Measurements from ENCODE around the gene ALOX5AP. TPM values are rescaled to one million over a fixed set of nuclear protein-coding genes. Genes with fewer than 3 reads are reported as not detected.
"Not testable (repeated sequence)": the region's sequence is repeated elsewhere in the genome, so short reads cannot be mapped to it uniquely, and the experiment has no call there.

The ALOX5AP gene
- total RNA-seq, 1 donor from 2014 or later = not detected

DNA sequence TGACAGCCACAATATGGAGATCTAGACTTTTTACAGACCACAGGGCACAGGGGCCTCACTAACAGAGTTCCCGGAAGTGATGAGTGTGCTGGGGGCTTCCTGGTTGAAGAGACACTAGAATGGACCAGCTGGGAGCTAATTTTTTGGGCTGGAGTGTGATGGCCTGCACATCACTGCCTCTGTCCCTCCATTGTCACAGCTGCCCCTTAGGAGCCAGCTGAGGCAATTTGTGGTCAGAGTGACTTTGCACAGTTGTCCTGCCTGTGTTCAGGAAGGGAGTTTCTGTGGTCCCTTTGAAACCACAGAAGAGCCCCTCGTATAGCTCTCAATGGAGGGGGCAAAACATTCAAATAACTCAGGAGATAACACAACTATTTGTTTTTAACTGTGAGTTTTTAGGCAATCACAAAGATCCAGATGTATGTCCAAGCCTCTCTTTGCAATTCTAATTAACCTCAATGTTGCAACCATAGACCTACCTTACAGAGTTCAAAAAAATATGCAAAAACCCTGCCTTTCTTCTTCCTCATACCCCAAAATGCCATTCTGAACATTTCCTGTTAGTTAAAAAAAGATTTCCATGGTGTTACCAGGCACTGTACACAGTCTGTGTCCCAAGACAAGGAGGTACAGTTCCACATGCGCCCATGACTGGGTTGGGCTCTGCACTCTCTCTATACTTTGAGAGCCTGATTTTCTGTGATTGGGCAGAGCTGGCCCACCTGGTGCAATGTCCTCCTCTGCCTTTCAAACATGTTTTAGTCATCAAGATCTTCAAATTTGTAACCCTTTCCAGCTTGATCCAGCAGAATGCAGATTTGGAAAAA lies 2.4 kb downstream of the ALOX5AP start:
- no peak for DNase-seq (ENCODE audit: low read depth in 2 of 2)

DNA sequence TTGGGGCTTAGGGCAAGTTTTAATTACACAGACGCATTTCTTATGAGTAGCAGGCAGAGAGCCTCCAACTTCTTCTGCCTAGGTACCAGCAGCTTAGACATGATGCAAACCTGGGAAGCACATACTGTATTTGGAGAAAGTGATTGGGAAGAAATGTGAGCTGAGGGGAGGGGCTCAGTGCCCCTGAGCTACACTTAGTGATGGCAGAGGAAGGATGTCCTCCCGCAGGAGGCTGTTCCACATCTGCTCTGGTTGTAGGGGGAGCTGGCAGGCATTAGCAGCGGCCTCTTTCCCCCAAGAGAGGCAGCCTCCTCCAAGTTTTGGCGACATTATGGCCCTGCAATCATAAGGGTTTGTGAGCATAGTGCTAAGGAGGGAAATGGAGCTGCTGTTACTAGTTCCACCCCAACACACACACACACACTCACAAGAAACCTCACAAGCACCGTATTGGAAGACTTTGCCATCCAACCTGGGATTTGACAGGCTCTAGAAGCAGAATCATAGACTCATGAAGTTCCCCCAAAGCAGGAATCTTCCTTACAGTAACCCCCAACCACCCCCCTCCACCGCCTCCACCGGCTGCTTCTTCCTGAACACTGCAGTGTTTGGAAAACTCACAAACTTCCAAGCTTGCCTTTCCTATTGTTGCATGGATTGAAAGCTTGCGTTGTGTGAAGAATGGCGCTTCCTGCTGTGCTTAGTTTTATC lies 3.3 kb downstream of the ALOX5AP start:
- DNase-seq (ENCODE audit: low read depth in 2 of 2) = peak; percentile 18 to 56

DNA sequence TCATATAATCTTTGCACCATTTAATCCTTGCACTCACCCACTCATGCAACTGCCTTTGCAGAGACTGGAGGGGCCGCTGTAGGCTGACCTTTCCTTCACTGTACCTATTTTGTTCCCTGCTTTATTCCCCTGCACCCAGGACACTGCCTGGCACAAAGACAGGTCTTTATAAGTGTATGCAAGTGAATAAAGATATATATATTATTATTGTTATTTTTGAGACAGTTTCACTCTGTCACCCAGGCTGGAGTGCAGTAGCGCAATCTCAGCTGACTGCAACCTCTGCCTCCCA lies 3.8 kb downstream of the ALOX5AP start:
- DNase-seq (ENCODE audit: low read depth in 2 of 2) = no peak

DNA sequence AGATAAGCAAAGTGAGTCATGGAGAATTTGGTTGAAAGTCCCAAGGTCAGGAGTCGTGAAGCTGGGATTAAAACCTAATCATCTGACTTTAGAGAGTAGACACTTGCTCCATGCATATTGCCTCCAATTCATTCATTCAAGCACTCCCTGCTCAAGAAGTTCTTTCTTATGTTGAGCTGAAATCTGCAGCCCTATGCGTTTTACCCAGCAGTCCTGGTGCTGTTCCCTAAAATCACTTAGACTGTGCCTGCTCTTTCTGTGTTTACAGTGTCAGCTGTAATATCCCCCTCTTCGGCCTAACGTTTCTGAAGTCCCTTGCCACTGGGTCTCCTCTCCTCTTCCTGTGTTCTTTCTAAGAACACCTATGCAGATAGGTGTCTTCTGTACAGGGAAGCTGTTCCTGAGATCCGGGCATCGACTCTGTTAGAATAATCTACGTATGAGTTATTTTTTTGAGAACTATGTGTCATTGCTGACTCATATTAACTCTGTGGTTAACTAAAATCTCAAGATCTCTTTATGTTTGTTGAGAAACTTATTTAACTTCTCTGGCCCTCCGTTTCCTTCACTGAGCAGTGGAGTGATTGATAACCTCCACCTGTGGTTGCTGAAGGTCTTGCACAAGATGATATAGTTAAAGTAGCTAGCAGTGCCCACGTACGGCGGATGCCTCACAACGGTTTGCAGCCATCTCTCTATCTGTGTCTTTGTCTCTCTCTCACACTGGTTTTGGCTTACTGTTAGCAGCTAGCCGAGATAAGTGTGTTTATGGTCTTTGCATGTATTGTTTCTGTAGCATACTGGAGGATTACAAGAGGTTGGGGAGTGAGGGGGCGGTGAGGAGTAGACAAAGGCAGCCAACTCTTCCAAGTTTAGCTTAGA lies 4.7 kb downstream of the ALOX5AP start:
- DNase-seq (ENCODE audit: low read depth in 2 of 2) = peak in 1 of 2 donors; percentile 72

DNA sequence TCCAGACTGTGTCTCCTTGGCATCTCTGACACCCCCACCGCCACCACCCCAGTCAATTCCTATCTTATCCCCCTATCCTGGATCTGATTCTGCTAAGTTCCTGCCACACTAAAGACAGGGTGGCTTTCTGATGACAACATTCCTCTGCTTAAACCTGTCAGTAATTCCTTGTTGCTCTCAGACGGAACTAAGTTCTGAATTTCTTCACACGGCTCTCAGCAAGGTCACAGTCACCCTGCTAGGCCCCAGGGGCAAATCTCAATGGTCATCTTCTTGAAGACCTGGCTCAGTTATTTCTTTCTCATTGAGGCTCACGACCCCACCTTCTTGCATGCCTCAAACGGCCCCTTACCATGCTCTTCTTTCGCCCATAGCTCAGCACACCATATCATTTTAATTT lies 7.6 kb downstream of the ALOX5AP start:
- DNase-seq (ENCODE audit: low read depth in 2 of 2) = no peak

DNA sequence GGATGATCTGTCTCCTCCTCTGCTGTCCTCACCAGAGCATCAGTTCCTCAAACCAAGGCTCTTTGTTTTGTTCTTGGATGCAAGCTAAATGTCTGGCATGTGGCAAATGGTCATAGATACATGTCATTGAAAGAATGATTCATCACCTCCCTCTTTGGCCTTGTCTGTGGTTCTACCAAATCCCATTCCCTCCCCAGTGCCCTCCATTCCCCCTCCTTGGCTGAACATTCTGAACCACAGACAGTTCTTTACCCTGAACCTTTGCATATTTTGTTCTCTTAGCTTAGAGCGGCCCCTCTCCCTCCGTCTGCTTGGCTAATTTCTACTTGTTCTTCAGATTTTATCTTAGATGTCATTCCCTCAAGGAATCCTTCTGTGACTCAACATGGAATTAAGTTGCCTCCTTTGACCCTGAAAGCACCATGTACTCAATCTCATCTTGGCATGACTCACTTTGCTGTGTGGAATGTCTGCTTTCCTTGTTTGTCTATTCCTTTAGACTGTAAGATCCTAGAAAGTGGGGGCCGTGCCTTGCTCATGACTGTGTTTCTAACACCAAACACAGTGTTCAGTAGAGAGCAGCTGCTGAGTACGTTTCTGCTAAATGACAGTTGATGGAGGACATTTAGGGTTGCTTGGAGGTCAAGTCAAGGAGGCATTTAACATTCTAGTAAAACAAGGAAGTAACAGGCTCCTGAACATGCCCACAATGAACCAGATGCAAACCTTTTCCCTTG lies 8.1 kb downstream of the ALOX5AP start:
- DNase-seq (ENCODE audit: low read depth in 2 of 2) = peak in 1 of 2 donors; percentile 95

DNA sequence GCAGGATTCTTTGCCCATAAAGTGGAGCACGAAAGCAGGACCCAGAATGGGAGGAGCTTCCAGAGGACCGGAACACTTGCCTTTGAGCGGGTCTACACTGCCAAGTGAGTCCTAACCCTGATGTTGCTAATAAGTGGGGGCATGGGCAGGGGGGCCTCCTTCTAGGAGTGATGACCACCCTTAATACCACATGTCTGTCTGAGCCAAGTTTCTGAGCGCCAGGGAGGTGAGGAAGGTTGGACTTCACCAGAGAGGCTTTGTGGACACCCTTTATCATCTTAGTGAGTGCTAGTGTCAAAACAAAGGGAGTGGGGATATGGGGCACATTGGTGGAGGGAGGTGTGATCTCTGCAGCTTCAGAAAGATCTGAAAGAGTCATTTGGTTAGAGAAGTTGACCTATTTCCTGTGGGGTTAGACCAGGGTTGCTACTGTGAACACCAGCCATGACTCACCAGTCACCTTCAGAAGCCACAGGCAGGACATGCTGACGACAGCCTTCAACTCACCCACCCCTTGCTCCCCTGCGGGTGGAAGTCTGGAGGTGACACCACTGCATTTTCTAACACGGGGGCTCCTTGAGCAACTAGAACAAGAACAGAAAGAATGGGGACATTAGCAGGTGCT lies 8.8 kb downstream of the ALOX5AP start:
- peak in 1 of 2 donors; percentile 73 for DNase-seq (ENCODE audit: low read depth in 2 of 2)

DNA sequence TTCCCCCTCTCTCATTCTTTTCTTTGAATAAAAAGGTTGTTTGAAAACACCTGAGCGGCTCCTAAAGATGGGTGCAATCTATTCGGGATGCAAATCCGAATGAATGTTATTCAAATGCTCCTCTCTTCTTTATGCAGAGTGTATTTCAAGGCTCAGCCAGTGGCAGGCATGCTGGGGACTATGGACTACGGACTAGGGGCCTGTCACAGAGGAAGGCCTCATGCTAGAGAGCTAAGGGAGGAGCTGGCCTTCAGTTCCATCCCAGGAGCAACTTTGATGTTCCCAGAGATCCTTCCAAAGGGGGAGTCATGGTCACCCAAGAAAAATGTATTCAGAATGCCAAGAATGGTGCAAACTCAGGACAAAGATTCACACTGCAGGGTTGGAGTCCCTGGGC lies 9.3 kb downstream of the ALOX5AP start:
- no peak for DNase-seq (ENCODE audit: low read depth in 2 of 2)

DNA sequence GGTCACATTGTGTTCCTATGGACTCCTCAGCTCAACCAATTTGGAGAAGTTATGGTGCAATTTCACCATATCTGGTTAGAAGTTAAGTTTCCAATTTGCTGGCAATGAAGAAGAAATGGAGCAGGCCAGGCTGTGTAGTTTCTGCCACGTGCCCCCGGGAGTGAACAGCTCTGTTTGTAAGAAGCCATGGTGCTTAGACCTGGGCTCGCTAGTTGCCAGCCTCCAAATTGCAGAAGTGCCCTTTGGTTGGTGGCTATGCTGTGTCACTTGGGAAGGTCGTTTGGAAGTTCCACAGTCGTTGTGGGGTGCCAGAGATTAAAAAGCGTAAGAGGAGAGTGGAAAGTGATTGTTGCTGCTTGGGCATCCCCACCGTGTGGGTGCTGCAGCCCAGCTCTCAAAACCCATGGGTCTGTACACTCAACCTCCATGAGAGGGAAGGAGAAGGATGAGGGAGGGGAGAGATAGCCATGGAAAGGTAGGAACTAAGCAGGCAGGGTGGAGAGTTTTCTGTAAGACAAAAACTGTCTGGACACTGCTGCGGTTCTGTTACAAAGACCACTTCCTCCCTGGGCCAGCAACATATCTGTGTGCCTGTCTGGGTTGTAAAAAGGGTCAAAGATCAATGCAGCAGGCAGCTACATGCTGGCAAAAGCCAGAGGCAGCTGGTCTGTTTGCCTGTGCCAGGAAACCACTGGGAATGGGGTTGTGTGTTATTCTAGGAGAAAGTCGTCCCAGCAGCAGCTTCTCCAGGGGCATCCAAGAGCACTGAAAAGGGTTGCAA lies 10.8 kb downstream of the ALOX5AP start:
- peak; percentile 49 to 77 for DNase-seq (ENCODE audit: low read depth in 2 of 2)

DNA sequence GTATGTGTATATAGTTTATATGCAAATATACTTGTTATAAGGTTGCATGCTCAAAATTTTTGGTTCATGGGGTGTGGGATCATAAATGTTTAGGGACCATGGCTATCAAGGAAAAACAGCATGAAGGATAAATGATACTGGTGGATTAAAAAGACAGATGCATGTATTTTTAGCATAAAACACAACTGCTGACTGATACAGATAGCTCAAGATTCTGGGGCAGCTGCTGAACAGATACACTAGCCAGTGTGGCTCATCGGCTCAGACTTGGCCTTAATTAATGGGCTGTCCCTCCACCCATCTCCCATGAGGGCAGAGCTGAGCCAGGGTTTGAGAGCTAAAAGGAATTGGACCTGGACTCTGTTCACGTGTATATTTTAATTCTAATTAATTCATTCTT lies 11.4 kb downstream of the ALOX5AP start:
- no peak for DNase-seq (ENCODE audit: low read depth in 2 of 2)

DNA sequence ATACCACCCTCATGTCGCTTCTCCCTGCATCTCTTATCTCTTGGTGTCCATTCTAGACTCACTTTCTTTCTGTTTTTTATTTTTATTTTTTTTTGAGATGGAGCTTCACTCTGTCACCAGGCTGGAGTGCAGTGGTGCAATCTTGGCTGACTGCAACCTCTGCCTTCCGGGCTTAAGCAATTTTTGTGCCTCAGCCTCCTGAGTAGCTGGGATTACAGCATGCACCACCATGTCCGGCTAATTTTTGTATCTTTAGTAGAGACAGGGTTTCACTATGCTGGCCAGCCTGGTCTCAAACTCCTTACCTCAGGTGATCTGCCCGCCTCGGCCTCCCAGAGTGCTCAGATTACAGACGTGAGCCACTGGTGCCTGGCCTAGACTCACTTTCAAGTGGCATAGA lies 12.5 kb downstream of the ALOX5AP start:
- not testable (repeated sequence) for DNase-seq (ENCODE audit: low read depth in 2 of 2)

DNA sequence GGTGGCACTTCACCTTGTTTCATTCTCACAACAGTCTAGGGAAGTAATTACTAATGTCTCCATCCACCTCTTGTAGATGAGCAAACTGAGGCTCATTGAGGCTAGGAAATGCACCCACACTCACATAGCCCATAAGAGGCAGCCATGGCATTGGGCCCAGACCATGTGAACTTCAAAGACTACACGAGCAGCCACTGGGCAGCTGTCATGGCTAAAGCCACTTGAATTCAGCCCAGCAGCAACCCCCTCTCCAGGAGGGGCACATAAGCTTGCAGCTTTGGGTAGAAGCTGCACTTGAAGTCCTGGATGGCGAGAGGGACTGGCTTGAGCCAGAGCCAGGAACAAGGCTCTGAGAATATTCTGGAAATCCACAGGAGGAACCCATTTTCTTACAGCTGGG lies 13.4 kb downstream of the ALOX5AP start:
- no peak for DNase-seq (ENCODE audit: low read depth in 2 of 2)

DNA sequence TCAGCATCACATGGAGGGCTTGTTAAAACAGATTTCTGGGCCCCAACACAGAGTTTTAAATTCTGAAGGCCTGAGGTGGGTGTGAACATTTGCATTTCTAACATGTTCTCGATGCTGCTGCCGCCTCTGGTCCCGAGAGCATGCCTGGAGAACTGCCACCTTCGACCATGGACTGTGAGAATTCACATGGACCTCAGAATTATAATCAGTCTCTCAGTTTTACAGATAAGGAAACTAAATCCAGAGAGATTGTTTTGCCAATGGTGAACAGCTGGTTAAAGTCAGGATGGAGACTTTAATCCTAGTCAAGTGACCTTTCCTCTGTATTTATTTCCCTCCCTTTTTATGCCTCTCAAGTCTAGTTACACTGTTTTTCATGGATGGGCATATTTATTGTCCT lies 14.7 kb downstream of the ALOX5AP start:
- no peak for DNase-seq (ENCODE audit: low read depth in 2 of 2)

DNA sequence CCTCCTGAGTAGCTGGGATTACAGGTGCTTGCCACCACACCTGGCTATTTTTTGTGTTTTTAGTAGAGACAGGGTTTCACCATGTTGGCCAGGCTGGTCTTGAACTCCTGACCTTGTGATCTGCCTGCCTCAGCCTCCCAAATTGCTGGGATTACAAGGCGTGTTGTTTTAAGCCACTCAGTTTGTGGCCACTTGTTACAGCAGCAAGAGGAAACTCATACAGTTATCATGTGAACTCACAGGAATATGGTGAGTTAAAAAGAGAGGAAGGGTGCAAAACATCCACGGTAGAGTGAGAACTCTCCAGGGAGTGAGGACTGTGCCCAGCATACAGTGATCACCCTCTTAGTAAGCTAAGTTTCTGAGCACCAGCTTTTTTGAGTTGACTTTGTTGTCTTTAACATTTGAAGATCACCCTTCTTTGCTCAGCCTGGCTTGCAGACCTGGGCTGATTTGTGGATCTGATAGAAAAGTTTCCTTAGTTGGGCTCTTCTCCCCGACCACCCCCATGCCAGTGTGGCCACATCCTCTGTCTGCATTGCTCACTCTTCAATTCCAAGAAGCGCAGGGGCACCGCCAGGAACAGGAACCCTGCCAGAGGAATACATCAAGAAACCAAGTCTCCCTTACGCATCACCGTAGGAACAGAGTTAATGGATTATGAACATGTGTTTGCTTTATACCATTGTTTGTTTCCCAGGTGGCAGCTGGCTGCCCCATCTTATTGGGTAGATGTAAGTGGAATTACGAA lies 16.0 kb downstream of the ALOX5AP start:
- DNase-seq (ENCODE audit: low read depth in 2 of 2) = no peak

DNA sequence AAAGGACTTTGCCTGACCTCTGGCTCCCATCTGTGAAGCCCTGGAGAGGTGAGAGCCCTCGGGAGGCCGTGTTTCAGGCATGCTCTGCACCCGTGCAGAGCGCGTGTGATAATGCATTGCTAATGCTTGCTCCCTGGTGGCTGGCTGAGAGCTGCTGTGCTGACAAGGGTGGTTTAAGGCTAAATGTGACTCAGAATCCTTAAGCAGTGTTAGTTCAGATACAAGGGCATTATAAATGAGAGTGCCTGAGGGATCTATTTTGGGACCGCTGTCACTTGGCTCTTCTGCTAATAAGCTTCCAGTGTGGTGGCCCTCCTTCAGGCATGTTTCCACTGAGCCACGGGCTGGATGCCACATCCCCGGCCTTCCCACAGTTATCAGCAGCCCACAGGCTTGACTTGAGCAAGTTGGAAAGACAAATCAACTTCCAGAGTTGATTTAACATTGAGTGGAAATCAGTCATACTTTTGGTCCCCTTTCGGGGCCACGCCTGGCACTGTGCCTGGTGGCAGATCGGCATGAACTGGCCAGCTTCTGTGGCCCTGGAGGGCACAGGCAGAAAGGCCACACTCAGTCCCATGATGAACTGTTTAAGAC lies 17.0 kb downstream of the ALOX5AP start:
- no peak for DNase-seq (ENCODE audit: low read depth in 2 of 2)

DNA sequence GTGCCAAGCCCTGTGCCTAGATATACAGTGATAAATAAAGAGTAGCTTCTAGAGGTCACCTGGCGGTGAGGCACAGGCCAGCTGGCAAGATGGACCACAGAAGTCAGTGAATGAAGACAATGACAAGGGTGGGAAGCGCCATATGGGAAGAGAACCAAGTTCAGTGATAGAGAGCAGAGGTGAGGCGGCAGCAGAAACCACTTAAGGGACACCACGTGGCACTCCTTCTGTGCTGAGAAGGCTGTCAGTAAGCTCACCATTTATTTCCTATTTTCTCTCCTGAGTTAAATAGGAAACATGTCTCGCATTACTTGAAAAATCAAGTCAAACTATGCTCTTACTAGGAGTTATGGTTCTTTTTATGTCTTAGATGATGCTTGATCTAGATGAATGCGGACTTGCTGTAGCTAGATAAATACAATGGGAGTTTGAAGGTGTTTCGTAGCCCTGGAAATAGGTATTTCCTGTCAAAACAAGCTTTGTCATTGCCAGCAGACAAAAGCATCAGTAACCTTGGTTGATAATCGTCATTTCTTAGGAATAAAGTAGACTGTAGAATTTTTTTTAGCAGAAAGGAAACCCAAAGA lies 17.8 kb downstream of the ALOX5AP start:
- DNase-seq (ENCODE audit: low read depth in 2 of 2) = peak in 1 of 2 donors; percentile 20

DNA sequence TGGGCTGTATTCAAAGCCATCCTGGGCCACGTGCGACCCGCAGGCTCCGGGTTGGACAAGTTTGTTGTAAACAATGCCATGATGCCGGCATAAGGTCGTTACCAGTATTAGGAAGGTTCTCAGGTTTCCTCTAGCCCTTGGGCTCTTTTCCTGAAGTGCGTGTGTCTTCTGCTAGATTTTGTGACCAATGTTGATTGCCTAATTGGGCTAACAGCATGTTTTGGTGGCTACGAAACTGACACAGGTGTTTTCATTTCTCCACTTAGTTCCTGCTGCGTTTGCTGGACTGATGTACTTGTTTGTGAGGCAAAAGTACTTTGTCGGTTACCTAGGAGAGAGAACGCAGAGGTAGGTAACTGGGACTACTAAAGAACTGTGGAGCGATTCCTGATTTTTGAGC lies 20.3 kb downstream of the ALOX5AP start:
- DNase-seq (ENCODE audit: low read depth in 2 of 2) = no peak

DNA sequence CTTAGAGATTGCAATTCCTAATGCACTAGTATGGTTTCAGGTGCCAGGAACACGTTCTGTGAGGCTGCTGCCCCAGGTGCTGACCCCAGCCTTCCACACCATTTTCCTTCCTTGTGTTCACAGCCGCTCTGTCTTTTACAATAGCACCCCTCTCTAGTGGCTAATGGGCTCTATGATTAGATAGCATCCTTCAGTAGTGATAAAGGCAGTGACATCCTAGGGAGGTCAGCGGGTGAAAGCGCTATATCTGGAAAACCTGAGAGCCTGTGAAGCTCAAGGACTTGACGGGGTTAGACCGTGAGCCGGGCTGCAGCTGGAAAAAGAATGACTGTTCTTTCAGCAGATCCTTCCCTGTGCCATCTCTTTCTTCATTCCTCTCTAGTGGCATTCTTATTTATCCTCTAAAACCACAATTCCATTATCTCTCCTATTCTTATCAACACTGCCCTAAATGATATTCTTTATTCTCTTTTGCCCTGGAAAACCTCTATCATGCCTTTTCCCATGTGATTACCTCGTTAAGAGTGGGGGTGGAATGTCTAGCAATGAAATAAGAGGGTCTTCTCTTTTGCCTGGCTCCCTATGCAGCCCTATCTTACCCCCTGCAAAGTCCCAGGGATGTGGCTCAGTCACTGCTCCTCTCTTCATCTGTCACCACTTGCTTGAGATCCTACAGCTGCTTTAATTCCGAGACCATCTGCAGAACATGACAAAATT lies 21.8 kb downstream of the ALOX5AP start:
- DNase-seq (ENCODE audit: low read depth in 2 of 2) = no peak
